ENCODE results near the gene HOXD12. TPM values are rescaled to one million over a fixed set of nuclear protein-coding genes. Genes with fewer than 3 reads are reported as not detected.
A peak's percentile ranks its signal among the peaks of the same experiment; 100 is the strongest.

Gene HOXD12
- polyA plus RNA-seq, 1 of the 3 experiments (the other 2 are of a cell fraction), result not detected

GRCh38 chr2:176132205-176133171, 32.9 kb downstream of the HOXD12 start:
- Histone ChIP-seq H3K4me2 (peak overlapping the region; percentile 81), H3K9me2 (no peaks in the 10 kb centered on the region), H3K9me3 (no peaks in the 10 kb centered on the region), H4K20me1 (ENCODE audit: insufficient read depth) (no peaks in the 10 kb centered on the region), H3K4me1 (ENCODE audit: control insufficient read depth in 1 of 2, insufficient read depth in 2 of 2, low read depth in 1 of 2, low read length in 1 of 2) (peaks cover 28 to 42% of the 10 kb centered on the region in 2 experiments), H3K79me2 (ENCODE audit: insufficient read depth) (peaks cover 20% of the 10 kb centered on the region), H2AFZ (ENCODE audit: low read depth) (peak overlapping the region; percentile 68), H3K36me3 (replicated peaks in 1 of 2; ENCODE audit: control insufficient read depth in 1 of 2, insufficient read depth in 2 of 2, low read length in 1 of 2) (no peaks in the 10 kb centered on the region), H3K4me3 (ENCODE audit: low read depth in 2 of 2, low read length in 1 of 2) (peak overlapping the region; percentile 69), H3F3A (replicated peaks; ENCODE audit: insufficient read depth) (peaks cover 33% of the 10 kb centered on the region), H3K27me3 (ENCODE audit: insufficient read depth) (no peaks in the 10 kb centered on the region), H3K9ac (peak overlapping the region; percentile 66), H3K27ac (ENCODE audit: low read depth in 2 of 2, low read length in 1 of 2) (peak overlapping the region; percentile 62 to 63)
- DNase-seq, result no peak
- ChIA-PET CTCF (interaction anchor here (0.9 to 26.1 kb wide), 17 partner anchors 8 to 1016 kb away, joined by 3 to 1047 read pairs (median 7); partner anchors contain the start of gene HOXD10), POLR2A (interaction anchor here (0.7 to 6.3 kb wide), 8 partner anchors 7 to 1261 kb away, joined by 3 to 45 read pairs (median 6); partner anchors contain the start of genes HOXD9 and MTX2)
- 28% methylated on average over 33 of the region's 33 CpGs for WGBS (ENCODE audit: low lambda C conversion rate)
- peak; percentile 15; the same call in 1 of the 2 replicates for TF ChIP-seq YY1 (IDR thresholded peaks at IDR 0.05; ENCODE audit: low read depth)
- TF ChIP-seq SMC3 (IDR thresholded peaks at IDR 0.05; ENCODE audit: low read depth, low read length), result no peak

DNA sequence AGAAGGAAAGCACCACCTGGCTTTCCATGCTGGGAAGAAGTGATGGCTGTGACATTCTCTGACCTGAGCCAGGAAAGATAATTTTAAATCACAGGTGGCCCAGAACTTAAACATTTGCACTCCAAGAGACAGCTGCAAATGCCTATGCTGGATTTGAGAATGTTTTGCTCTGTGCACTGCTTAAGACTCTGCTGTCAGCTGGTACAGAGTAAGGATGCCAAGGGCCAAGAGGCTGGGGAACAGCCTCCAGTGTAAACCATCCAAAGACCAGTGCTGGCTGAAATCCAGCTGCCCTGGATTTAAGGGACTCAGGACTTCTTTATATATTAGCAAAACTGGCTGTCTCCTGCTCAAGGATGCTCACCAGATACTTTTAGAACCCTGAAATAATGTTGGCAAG, 33.8 kb downstream of the HOXD12 start:
- no peak for TF ChIP-seq TCF12 (IDR thresholded peaks at IDR 0.05)
- no peak for TF ChIP-seq EP300 (IDR thresholded peaks at IDR 0.05; ENCODE audit: borderline replicate concordance in 1 of 2, low read depth in 1 of 2, low read length in 1 of 2)
- TF ChIP-seq FOXJ3 (CRISPR knock-in tag; IDR thresholded peaks at IDR 0.05), result no peak
- TF ChIP-seq ZBTB33 (IDR thresholded peaks at IDR 0.05; ENCODE audit: borderline replicate concordance, low read depth), result no peak
- TF ChIP-seq SIN3A (IDR thresholded peaks at IDR 0.05; ENCODE audit: borderline replicate concordance, low read depth, low read length), result no peak
- no peak for TF ChIP-seq IRF3 (IDR thresholded peaks at IDR 0.05; ENCODE audit: low read depth, low read length)
- TF ChIP-seq, protein P1, sequence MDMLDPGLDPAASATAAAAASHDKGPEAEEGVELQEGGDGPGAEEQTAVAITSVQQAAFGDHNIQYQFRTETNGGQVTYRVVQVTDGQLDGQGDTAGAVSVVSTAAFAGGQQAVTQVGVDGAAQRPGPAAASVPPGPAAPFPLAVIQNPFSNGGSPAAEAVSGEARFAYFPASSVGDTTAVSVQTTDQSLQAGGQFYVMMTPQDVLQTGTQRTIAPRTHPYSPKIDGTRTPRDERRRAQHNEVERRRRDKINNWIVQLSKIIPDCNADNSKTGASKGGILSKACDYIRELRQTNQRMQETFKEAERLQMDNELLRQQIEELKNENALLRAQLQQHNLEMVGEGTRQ (IDR thresholded peaks at IDR 0.05; ENCODE audit: borderline replicate concordance, low read depth, low read length), result no peak
- TF ChIP-seq RXRA (IDR thresholded peaks at IDR 0.05; ENCODE audit: borderline replicate concordance, low read depth), result no peak
- no peak for TF ChIP-seq NFIC (IDR thresholded peaks at IDR 0.05; ENCODE audit: borderline replicate concordance)
- TF ChIP-seq EZH2phosphoT487 (IDR thresholded peaks at IDR 0.05; ENCODE audit: borderline replicate concordance, low read depth), result no peak
- TF ChIP-seq MAX (IDR thresholded peaks at IDR 0.05; ENCODE audit: low read depth), result no peak
- Histone ChIP-seq H3F3A (replicated peaks; ENCODE audit: insufficient read depth) (peaks cover 38% of the 10 kb centered on the region), H3K4me3 (ENCODE audit: low read depth in 2 of 2, low read length in 1 of 2) (no peak overlapping the region; a peak in 1 of 4 replicates), H3K36me3 (replicated peaks in 1 of 2; ENCODE audit: control insufficient read depth in 1 of 2, insufficient read depth in 2 of 2, low read length in 1 of 2) (no peaks in the 10 kb centered on the region), H4K20me1 (ENCODE audit: insufficient read depth) (no peaks in the 10 kb centered on the region), H3K9me3 (no peaks in the 10 kb centered on the region), H3K27me3 (ENCODE audit: insufficient read depth) (no peaks in the 10 kb centered on the region), H3K4me1 (ENCODE audit: control insufficient read depth in 1 of 2, insufficient read depth in 2 of 2, low read depth in 1 of 2, low read length in 1 of 2) (peaks cover 28 to 48% of the 10 kb centered on the region in 2 experiments), H3K9ac (no peak overlapping the region; the same call in 1 of the 2 replicates), H3K27ac (ENCODE audit: low read depth in 2 of 2, low read length in 1 of 2) (peak overlapping the region; percentile 62 to 63; a peak in 3 of 4 replicates), H2AFZ (ENCODE audit: low read depth) (no peak overlapping the region), H3K9me2 (no peaks in the 10 kb centered on the region), H3K79me2 (ENCODE audit: insufficient read depth) (peaks cover 29% of the 10 kb centered on the region), H3K4me2 (peak overlapping the region; percentile 81)
- ChIA-PET POLR2A (interaction anchor here (0.9 to 6.3 kb wide), 4 partner anchors 11 to 521 kb away, joined by 3 to 45 read pairs (median 30); partner anchors contain the start of gene HOXD9), CTCF (interaction anchor here (1.0 to 26.1 kb wide), 9 partner anchors 18 to 1015 kb away, joined by 3 to 1047 read pairs (median 9); no protein-coding TSS in a partner anchor)
- DNase-seq, result no peak

All from SK-N-SH (cell line).